ENCODE results near the gene USP3. TPM values are rescaled to one million over a fixed set of nuclear protein-coding genes. Genes with fewer than 3 reads are reported as not detected.
A peak's percentile ranks its signal among the peaks of the same experiment; 100 is the strongest.

USP3 gene
- total and polyA plus RNA-seq, 5 donors from 2014 or later: 49.5 to 223 (median 55.7) TPM

GRCh38 chr15:63628123-63628822 lies 123.9 kb downstream of the USP3 start:
- H3K27ac Mint-ChIP-seq: no peak overlapping the region
- Histone ChIP-seq H3K27ac (ENCODE audit: insufficient read depth, low read length, poor library complexity, severe bottlenecking) (no peak overlapping the region), H3K9me3 (ENCODE audit: control insufficient read depth in 2 of 2, low read length in 2 of 2) (no peaks in the 10 kb centered on the region), H3K36me3 (ENCODE audit: control insufficient read depth, insufficient read depth, low read length) (peaks cover 94% of the 10 kb centered on the region), H3K4me3 (ENCODE audit: low read depth, low read length) (no peak overlapping the region), H3K27me3 (ENCODE audit: control insufficient read depth, insufficient read depth, low read length) (no peaks in the 10 kb centered on the region), H3K4me1 (ENCODE audit: control insufficient read depth, insufficient read depth, low read length, poor library complexity, severe bottlenecking) (no peaks in the 10 kb centered on the region)
- ATAC-seq (ENCODE audit: low read depth in 2 of 2) (no peak), DNase-seq (no peak)
- no peaks in the 10 kb centered on the region for H3K27me3 Mint-ChIP-seq
- no peak overlapping the region for H3K4me3 Mint-ChIP-seq
- peaks cover 0 to 2% (median 0%) of the 10 kb centered on the region in 7 donors for H3K9me3 Mint-ChIP-seq
- peaks cover 74% of the 10 kb centered on the region for H3K36me3 Mint-ChIP-seq
- H3K4me1 Mint-ChIP-seq: peaks cover 0 to 7% (median 0%) of the 10 kb centered on the region in 4 donors

- H3K27me3 Mint-ChIP-seq: no peaks in the 10 kb centered on the region
- peaks cover 0 to 4% (median under 1%) of the 10 kb centered on the region in 4 donors for H3K4me1 Mint-ChIP-seq
- peaks cover 93% of the 10 kb centered on the region for H3K36me3 ChIP-seq (ENCODE audit: control insufficient read depth, insufficient read depth, low read length)
- H3K36me3 Mint-ChIP-seq: peaks cover 70% of the 10 kb centered on the region
- no peaks in the 10 kb centered on the region for H3K27me3 ChIP-seq (ENCODE audit: control insufficient read depth, insufficient read depth, low read length)
- ATAC-seq (ENCODE audit: low read depth in 2 of 2) (no peak), DNase-seq (no peak)
- H3K9me3 Mint-ChIP-seq: peaks cover 0 to 2% (median 0%) of the 10 kb centered on the region in 7 donors
- no peak overlapping the region for H3K4me3 Mint-ChIP-seq
- H3K9me3 ChIP-seq (ENCODE audit: control insufficient read depth in 2 of 2, low read length in 2 of 2): no peaks in the 10 kb centered on the region
- H3K4me1 ChIP-seq (ENCODE audit: control insufficient read depth, insufficient read depth, low read length, poor library complexity, severe bottlenecking): no peaks in the 10 kb centered on the region
- no peak overlapping the region for H3K4me3 ChIP-seq (ENCODE audit: low read depth, low read length)
- H3K27ac ChIP-seq (ENCODE audit: insufficient read depth, low read length, poor library complexity, severe bottlenecking): no peak overlapping the region
- peak overlapping the region in 1 of 3 donors; percentile 3 for H3K27ac Mint-ChIP-seq
Observed at GRCh38 chr15:63630036-63630751, 125.8 kb downstream of the USP3 start.

- ATAC-seq (ENCODE audit: low read depth in 2 of 2) (no peak), DNase-seq (no peak)
- no peak overlapping the region for H3K4me3 ChIP-seq (ENCODE audit: low read depth, low read length)
- no peaks in the 10 kb centered on the region for H3K9me3 Mint-ChIP-seq
- H3K36me3 ChIP-seq (ENCODE audit: control insufficient read depth, insufficient read depth, low read length): peaks cover 94% of the 10 kb centered on the region
- no peak overlapping the region for H3K4me3 Mint-ChIP-seq
- H3K4me1 ChIP-seq (ENCODE audit: control insufficient read depth, insufficient read depth, low read length, poor library complexity, severe bottlenecking): no peaks in the 10 kb centered on the region
- no peaks in the 10 kb centered on the region for H3K27me3 Mint-ChIP-seq
- H3K4me1 Mint-ChIP-seq: peaks cover 0 to 4% (median 1%) of the 10 kb centered on the region in 4 donors
- H3K36me3 Mint-ChIP-seq: peaks cover 57% of the 10 kb centered on the region
- no peak overlapping the region for H3K27ac ChIP-seq (ENCODE audit: insufficient read depth, low read length, poor library complexity, severe bottlenecking)
- H3K27ac Mint-ChIP-seq: no peak overlapping the region
- H3K9me3 ChIP-seq (ENCODE audit: control insufficient read depth in 2 of 2, low read length in 2 of 2): no peaks in the 10 kb centered on the region
- H3K27me3 ChIP-seq (ENCODE audit: control insufficient read depth, insufficient read depth, low read length): no peaks in the 10 kb centered on the region
Observed at GRCh38 chr15:63633312-63633711, 128.9 kb downstream of the USP3 start.

GRCh38 chr15:63634154-63634553 lies 129.8 kb downstream of the USP3 start:
- no peak overlapping the region for H3K4me3 Mint-ChIP-seq
- Histone ChIP-seq H3K9me3 (ENCODE audit: control insufficient read depth in 2 of 2, low read length in 2 of 2) (no peaks in the 10 kb centered on the region), H3K4me3 (ENCODE audit: low read depth, low read length) (no peak overlapping the region), H3K36me3 (ENCODE audit: control insufficient read depth, insufficient read depth, low read length) (peaks cover 96% of the 10 kb centered on the region), H3K4me1 (ENCODE audit: control insufficient read depth, insufficient read depth, low read length, poor library complexity, severe bottlenecking) (no peaks in the 10 kb centered on the region), H3K27me3 (ENCODE audit: control insufficient read depth, insufficient read depth, low read length) (no peaks in the 10 kb centered on the region), H3K27ac (ENCODE audit: insufficient read depth, low read length, poor library complexity, severe bottlenecking) (no peak overlapping the region)
- H3K4me1 Mint-ChIP-seq: peaks cover 0 to 5% (median 1%) of the 10 kb centered on the region in 4 donors
- H3K36me3 Mint-ChIP-seq: peaks cover 55% of the 10 kb centered on the region
- no peaks in the 10 kb centered on the region for H3K9me3 Mint-ChIP-seq
- no peak overlapping the region for H3K27ac Mint-ChIP-seq
- no peaks in the 10 kb centered on the region for H3K27me3 Mint-ChIP-seq
- DNase-seq (no peak), ATAC-seq (ENCODE audit: low read depth in 2 of 2) (no peak)

- no peak overlapping the region for H3K27ac ChIP-seq (ENCODE audit: insufficient read depth, low read length, poor library complexity, severe bottlenecking)
- H3K9me3 ChIP-seq (ENCODE audit: control insufficient read depth in 2 of 2, low read length in 2 of 2): no peaks in the 10 kb centered on the region
- Mint-ChIP-seq H3K9me3 (no peaks in the 10 kb centered on the region), H3K4me1 (peaks cover 0 to 5% (median 1%) of the 10 kb centered on the region in 4 donors), H3K27me3 (no peaks in the 10 kb centered on the region), H3K36me3 (peaks cover 49% of the 10 kb centered on the region), H3K4me3 (no peak overlapping the region), H3K27ac (peak overlapping the region in 1 of 3 donors; percentile 72)
- no peaks in the 10 kb centered on the region for H3K4me1 ChIP-seq (ENCODE audit: control insufficient read depth, insufficient read depth, low read length, poor library complexity, severe bottlenecking)
- no peaks in the 10 kb centered on the region for H3K27me3 ChIP-seq (ENCODE audit: control insufficient read depth, insufficient read depth, low read length)
- peaks cover 96% of the 10 kb centered on the region for H3K36me3 ChIP-seq (ENCODE audit: control insufficient read depth, insufficient read depth, low read length)
- DNase-seq: no peak
- H3K4me3 ChIP-seq (ENCODE audit: low read depth, low read length): no peak overlapping the region
- ATAC-seq (ENCODE audit: low read depth in 2 of 2): no peak
Observed at GRCh38 chr15:63636518-63637061, 132.2 kb downstream of the USP3 start.

GRCh38 chr15:63638839-63639238 lies 134.4 kb downstream of the USP3 start:
- Histone ChIP-seq H3K27me3 (ENCODE audit: control insufficient read depth, insufficient read depth, low read length) (no peaks in the 10 kb centered on the region), H3K4me3 (ENCODE audit: low read depth, low read length) (no peak overlapping the region), H3K36me3 (ENCODE audit: control insufficient read depth, insufficient read depth, low read length) (peaks cover 96% of the 10 kb centered on the region), H3K9me3 (ENCODE audit: control insufficient read depth in 2 of 2, low read length in 2 of 2) (no peaks in the 10 kb centered on the region), H3K27ac (ENCODE audit: insufficient read depth, low read length, poor library complexity, severe bottlenecking) (no peak overlapping the region), H3K4me1 (ENCODE audit: control insufficient read depth, insufficient read depth, low read length, poor library complexity, severe bottlenecking) (no peaks in the 10 kb centered on the region)
- ATAC-seq (ENCODE audit: low read depth in 2 of 2) (no peak), DNase-seq (peak in 1 of 3 donors; percentile 32)
- H3K27me3 Mint-ChIP-seq: no peaks in the 10 kb centered on the region
- H3K36me3 Mint-ChIP-seq: peaks cover 35% of the 10 kb centered on the region
- peaks cover 0 to 2% (median 1%) of the 10 kb centered on the region in 4 donors for H3K4me1 Mint-ChIP-seq
- H3K9me3 Mint-ChIP-seq: no peaks in the 10 kb centered on the region
- no peak overlapping the region for H3K4me3 Mint-ChIP-seq
- peak overlapping the region in 2 of 3 donors; percentile 46 to 65 for H3K27ac Mint-ChIP-seq

- DNase-seq (no peak), ATAC-seq (ENCODE audit: low read depth in 2 of 2) (no peak)
- H3K4me3 Mint-ChIP-seq: no peak overlapping the region
- Histone ChIP-seq H3K27me3 (ENCODE audit: control insufficient read depth, insufficient read depth, low read length) (no peaks in the 10 kb centered on the region), H3K27ac (ENCODE audit: insufficient read depth, low read length, poor library complexity, severe bottlenecking) (no peak overlapping the region), H3K36me3 (ENCODE audit: control insufficient read depth, insufficient read depth, low read length) (peaks cover 98% of the 10 kb centered on the region), H3K4me1 (ENCODE audit: control insufficient read depth, insufficient read depth, low read length, poor library complexity, severe bottlenecking) (no peaks in the 10 kb centered on the region), H3K9me3 (ENCODE audit: control insufficient read depth in 2 of 2, low read length in 2 of 2) (no peaks in the 10 kb centered on the region), H3K4me3 (ENCODE audit: low read depth, low read length) (no peak overlapping the region)
- no peak overlapping the region for H3K27ac Mint-ChIP-seq
- H3K36me3 Mint-ChIP-seq: peaks cover 40% of the 10 kb centered on the region
- H3K9me3 Mint-ChIP-seq: no peaks in the 10 kb centered on the region
- H3K4me1 Mint-ChIP-seq: peaks cover 0 to 2% (median under 1%) of the 10 kb centered on the region in 4 donors
- no peaks in the 10 kb centered on the region for H3K27me3 Mint-ChIP-seq
Observed at GRCh38 chr15:63640146-63640545, 135.8 kb downstream of the USP3 start.
